ENCODE results near the gene FAM43B.

DNA sequence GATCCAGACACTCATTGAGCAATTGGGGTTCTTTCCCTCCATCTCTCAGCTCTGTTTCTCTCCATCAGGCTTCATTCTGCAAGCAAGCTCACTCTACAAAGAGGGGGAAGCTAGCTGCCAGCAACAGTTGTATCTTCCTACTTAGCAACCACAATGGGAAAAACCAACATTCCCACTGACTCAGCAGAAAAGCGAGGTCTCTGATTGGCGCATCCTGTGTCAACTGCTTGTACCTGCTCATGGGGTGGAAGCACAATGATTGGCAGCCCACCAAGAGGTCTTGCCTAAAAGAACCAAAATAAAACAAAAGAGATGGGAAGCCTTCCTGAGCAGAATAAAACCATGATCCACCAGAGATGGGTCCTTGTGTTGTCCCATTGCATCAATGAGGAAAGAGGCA is 32.5 kb downstream of the FAM43B start:
- TF ChIP-seq, protein P1, sequence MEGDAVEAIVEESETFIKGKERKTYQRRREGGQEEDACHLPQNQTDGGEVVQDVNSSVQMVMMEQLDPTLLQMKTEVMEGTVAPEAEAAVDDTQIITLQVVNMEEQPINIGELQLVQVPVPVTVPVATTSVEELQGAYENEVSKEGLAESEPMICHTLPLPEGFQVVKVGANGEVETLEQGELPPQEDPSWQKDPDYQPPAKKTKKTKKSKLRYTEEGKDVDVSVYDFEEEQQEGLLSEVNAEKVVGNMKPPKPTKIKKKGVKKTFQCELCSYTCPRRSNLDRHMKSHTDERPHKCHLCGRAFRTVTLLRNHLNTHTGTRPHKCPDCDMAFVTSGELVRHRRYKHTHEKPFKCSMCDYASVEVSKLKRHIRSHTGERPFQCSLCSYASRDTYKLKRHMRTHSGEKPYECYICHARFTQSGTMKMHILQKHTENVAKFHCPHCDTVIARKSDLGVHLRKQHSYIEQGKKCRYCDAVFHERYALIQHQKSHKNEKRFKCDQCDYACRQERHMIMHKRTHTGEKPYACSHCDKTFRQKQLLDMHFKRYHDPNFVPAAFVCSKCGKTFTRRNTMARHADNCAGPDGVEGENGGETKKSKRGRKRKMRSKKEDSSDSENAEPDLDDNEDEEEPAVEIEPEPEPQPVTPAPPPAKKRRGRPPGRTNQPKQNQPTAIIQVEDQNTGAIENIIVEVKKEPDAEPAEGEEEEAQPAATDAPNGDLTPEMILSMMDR (conservative IDR thresholded peaks at IDR 0.05; ENCODE audit: low read length) = no peak
- TF ChIP-seq EZH2phosphoT487 (IDR thresholded peaks at IDR 0.05; ENCODE audit: borderline replicate concordance, low read depth, low read length) = no peak

Measured in OCI-LY7 (cell line).